Activated T-cell treated with anti-CD3 and anti-CD28 coated beads for 4 hours (primary cell): ENCODE measurements around the gene ZNF397.

ENCODE experiments used
- DNase-seq: peaks from one replicate; pipeline ENCODE4 v3.0.0-alpha.2; 2020

ZNF397 gene

GRCh38 chr18:35247412-35248249, 6.8 kb downstream of the ZNF397 start:
- no peak for DNase-seq

GRCh38 chr18:35248429-35248828, 7.6 kb downstream of the ZNF397 start:
- DNase-seq, result no peak

- DNase-seq, result no peak
Measured at GRCh38 chr18:35252466-35252865, 11.6 kb downstream of the ZNF397 start.

GRCh38 chr18:35253655-35254287, 12.9 kb downstream of the ZNF397 start:
- no peak for DNase-seq

GRCh38 chr18:35256947-35257346, 16.1 kb downstream of the ZNF397 start:
- DNase-seq, result no peak

GRCh38 chr18:35264409-35264808, 23.6 kb downstream of the ZNF397 start:
- no peak for DNase-seq

GRCh38 chr18:35267161-35267651, 26.4 kb downstream of the ZNF397 start:
- peak; percentile 62 for DNase-seq

GRCh38 chr18:35267809-35268208, 27.0 kb downstream of the ZNF397 start:
- peak; percentile 9 for DNase-seq

- DNase-seq, result no peak
Measured at GRCh38 chr18:35268821-35269220, 28.0 kb downstream of the ZNF397 start.

- no peak for DNase-seq
Measured at GRCh38 chr18:35271656-35272055, 30.8 kb downstream of the ZNF397 start.

- no peak for DNase-seq
Measured at GRCh38 chr18:35276267-35276666, 35.4 kb downstream of the ZNF397 start.

GRCh38 chr18:35277633-35278032, 36.8 kb downstream of the ZNF397 start:
- no peak for DNase-seq

- DNase-seq, result no peak
Measured at GRCh38 chr18:35278085-35278484, 37.3 kb downstream of the ZNF397 start.

- no peak for DNase-seq
Measured at GRCh38 chr18:35278969-35279368, 38.1 kb downstream of the ZNF397 start.

- DNase-seq, result no peak
Measured at GRCh38 chr18:35282353-35282752, 41.5 kb downstream of the ZNF397 start.

GRCh38 chr18:35283923-35284794, 43.3 kb downstream of the ZNF397 start:
- no peak for DNase-seq

GRCh38 chr18:35284841-35285240, 44.0 kb downstream of the ZNF397 start:
- DNase-seq, result no peak

- DNase-seq, result no peak
Measured at GRCh38 chr18:35289293-35289692, 48.5 kb downstream of the ZNF397 start.

- no peak for DNase-seq
Measured at GRCh38 chr18:35289727-35290093, 48.9 kb downstream of the ZNF397 start.

GRCh38 chr18:35290094-35290735, 49.4 kb downstream of the ZNF397 start, which contains the start of gene ZSCAN30:
Gene ZSCAN30, minus strand, starts transcription at chr18:35290229. Its CDS starts 25,877 bp downstream, at chr18:35264352.
- peak; percentile 94 for DNase-seq

GRCh38 chr18:35291166-35291565, 50.3 kb downstream of the ZNF397 start:
- no peak for DNase-seq

- DNase-seq, result no peak
Measured at GRCh38 chr18:35296060-35296459, 55.2 kb downstream of the ZNF397 start.

- no peak for DNase-seq
Measured at GRCh38 chr18:35303610-35304009, 62.8 kb downstream of the ZNF397 start.
